SU-DHL-6 (cell line): ENCODE data around the gene SLC7A10.

Experiments used
- H2AFZ ChIP-seq: fragments of 200-600 bp; sonication (generic); 2 replicates; pipeline ENCODE4 v1.6.1; 2014; ENCODE audit warnings: low read depth, mild to moderate bottlenecking, moderate library complexity, mixed read lengths, antibody characterized with exemption, low read length; ENCODE audit not compliant: severe bottlenecking
- H3F3A ChIP-seq: fragments of 200-600 bp; shearing (Covaris generic); 2 replicates; pipeline ENCODE4 v1.6.0; 2016; ENCODE audit warnings: antibody characterized with exemption, mild to moderate bottlenecking; ENCODE audit not compliant: insufficient read depth
- H3K27ac ChIP-seq: fragments of 200-600 bp; sonication (generic); 2 replicates; pipeline ENCODE4 v1.5.1; 2016; ENCODE audit warnings: low read depth, mild to moderate bottlenecking, low read length, moderate library complexity, mixed read lengths
- H3K27me3 ChIP-seq: fragments of 200-600 bp; sonication (generic), shearing (Covaris generic); 2 replicates; pipeline ENCODE4 v1.6.0; 2014; ENCODE audit warnings: mild to moderate bottlenecking, low read length
- H3K36me3 ChIP-seq: fragments of 200-600 bp; sonication (generic); 2 replicates; pipeline ENCODE4 v1.6.1; 2014; ENCODE audit warnings: mild to moderate bottlenecking, low read length, mixed read lengths
- H3K4me2 ChIP-seq: fragments of 300-600, 200-600 bp; shearing (Covaris generic), sonication (generic); 2 replicates; pipeline ENCODE4 v1.6.0; 2014; ENCODE audit warnings: low read length, low read depth, mild to moderate bottlenecking; ENCODE audit not compliant: poor library complexity, severe bottlenecking
- H3K4me3 ChIP-seq: fragments of 200-600 bp; sonication (generic); 2 replicates; pipeline ENCODE4 v1.5.1; 2014; ENCODE audit warnings: antibody characterized with exemption, low read length, mild to moderate bottlenecking, mixed read lengths; ENCODE audit not compliant: insufficient read depth, poor library complexity, severe bottlenecking
- H3K79me2 ChIP-seq: fragments of 200-600 bp; sonication (generic); 2 replicates; pipeline ENCODE4 v1.6.1; 2014; ENCODE audit warnings: mild to moderate bottlenecking, low read length, moderate library complexity; ENCODE audit not compliant: insufficient read depth
- H3K9ac ChIP-seq: fragments of 200-600 bp; sonication (generic); 2 replicates; pipeline ENCODE4 v1.7.0; 2014; ENCODE audit warnings: mild to moderate bottlenecking, low read length
- H3K9me2 ChIP-seq: fragments of 200-600 bp; sonication (generic); replicated peaks from 2 replicates; pipeline ENCODE4 v1.6.1; 2014; ENCODE audit warnings: low read length; ENCODE audit not compliant: insufficient read depth
- H3K9me3 ChIP-seq: fragments of 200-600 bp; sonication (generic); 2 replicates; pipeline ENCODE4 v1.6.1; 2014; ENCODE audit warnings: low read length, mixed read lengths; ENCODE audit not compliant: insufficient read depth
- H4K20me1 ChIP-seq: fragments of 200-600 bp; sonication (generic); 2 replicates; pipeline ENCODE4 v1.6.1; 2014; ENCODE audit warnings: low read depth, mild to moderate bottlenecking, antibody characterized with exemption, low read length, moderate library complexity, mixed read lengths
- EZH2phosphoT487 ChIP-seq: fragments of 200-600 bp; sonication (generic), shearing (Covaris generic); conservative IDR thresholded peaks from 2 replicates; pipeline ENCODE4 v1.6.1; 2018; ENCODE audit warnings: mild to moderate bottlenecking, antibody characterized with exemption, low read length, moderate library complexity, mixed read lengths
- TF ChIP-seq, protein P1 (sequence below): fragments of 200-600 bp; sonication (generic); IDR thresholded peaks from one replicate; pipeline ENCODE4 v1.5.1; 2017; ENCODE audit warnings: antibody characterized with exemption, mild to moderate bottlenecking, low read length, moderate library complexity; ENCODE audit not compliant: insufficient read depth, poor library complexity, severe bottlenecking

The SLC7A10 gene

DNA sequence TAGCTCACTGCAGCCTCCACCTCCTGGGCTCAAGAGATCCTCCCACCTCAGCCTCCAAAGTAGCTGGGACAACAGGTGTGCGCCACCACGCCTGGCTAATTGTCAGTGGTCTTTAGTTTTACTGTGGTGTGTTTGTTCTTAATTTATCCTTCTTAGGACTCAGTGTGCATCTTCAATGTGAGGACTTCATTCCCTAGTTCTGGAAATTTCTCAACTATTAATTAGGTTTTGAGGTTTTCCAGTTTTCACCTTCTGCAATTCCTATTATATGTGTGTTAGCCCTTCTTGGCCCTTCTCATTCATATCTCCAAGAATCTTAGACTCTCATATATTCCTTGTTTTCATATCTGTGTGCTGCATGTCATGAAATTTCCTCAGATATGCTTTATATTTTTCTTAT is 32.2 kb upstream of the SLC7A10 start:
- Histone ChIP-seq H3K27me3 (no peaks in the 10 kb centered on the region), H3K9me2 (no peaks in the 10 kb centered on the region), H3K9ac (no peak overlapping the region), H3K4me2 (no peak overlapping the region), H2AFZ (no peak overlapping the region), H3F3A (no peaks in the 10 kb centered on the region), H3K4me3 (no peak overlapping the region), H3K27ac (no peak overlapping the region), H3K36me3 (no peaks in the 10 kb centered on the region), H4K20me1 (no peaks in the 10 kb centered on the region), H3K79me2 (no peaks in the 10 kb centered on the region), H3K9me3 (no peaks in the 10 kb centered on the region)
- TF ChIP-seq EZH2phosphoT487 = no peak
- TF ChIP-seq, protein P1, sequence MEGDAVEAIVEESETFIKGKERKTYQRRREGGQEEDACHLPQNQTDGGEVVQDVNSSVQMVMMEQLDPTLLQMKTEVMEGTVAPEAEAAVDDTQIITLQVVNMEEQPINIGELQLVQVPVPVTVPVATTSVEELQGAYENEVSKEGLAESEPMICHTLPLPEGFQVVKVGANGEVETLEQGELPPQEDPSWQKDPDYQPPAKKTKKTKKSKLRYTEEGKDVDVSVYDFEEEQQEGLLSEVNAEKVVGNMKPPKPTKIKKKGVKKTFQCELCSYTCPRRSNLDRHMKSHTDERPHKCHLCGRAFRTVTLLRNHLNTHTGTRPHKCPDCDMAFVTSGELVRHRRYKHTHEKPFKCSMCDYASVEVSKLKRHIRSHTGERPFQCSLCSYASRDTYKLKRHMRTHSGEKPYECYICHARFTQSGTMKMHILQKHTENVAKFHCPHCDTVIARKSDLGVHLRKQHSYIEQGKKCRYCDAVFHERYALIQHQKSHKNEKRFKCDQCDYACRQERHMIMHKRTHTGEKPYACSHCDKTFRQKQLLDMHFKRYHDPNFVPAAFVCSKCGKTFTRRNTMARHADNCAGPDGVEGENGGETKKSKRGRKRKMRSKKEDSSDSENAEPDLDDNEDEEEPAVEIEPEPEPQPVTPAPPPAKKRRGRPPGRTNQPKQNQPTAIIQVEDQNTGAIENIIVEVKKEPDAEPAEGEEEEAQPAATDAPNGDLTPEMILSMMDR = no peak

DNA sequence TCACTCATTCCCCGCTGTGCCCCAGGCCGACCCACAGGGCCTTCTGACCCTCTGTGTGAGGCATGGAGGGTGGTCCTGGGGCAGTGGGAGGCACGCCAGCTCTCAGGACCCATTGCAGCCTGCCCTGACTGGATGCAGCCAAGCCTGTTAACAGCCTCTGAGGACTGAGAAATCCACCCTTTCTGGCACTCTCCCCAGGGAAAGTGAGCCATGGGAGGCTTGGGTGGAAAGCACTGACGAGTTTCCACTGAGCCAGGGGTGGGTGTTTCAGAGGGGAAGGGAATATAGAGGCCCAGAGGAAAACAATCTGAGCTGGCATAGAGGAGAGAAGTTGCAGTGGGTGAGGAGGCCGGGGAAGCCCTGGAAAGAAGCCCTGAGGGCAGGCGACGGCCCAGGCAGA is 30.6 kb upstream of the SLC7A10 start:
- no peak overlapping the region for H2AFZ ChIP-seq
- H3K9ac ChIP-seq = no peak overlapping the region
- no peaks in the 10 kb centered on the region for H3K27me3 ChIP-seq
- H3K9me3 ChIP-seq = no peaks in the 10 kb centered on the region
- TF ChIP-seq, protein P1 = no peak
- no peak for TF ChIP-seq EZH2phosphoT487
- H3K79me2 ChIP-seq = no peaks in the 10 kb centered on the region
- no peaks in the 10 kb centered on the region for H3F3A ChIP-seq
- no peak overlapping the region for H3K4me3 ChIP-seq
- no peak overlapping the region for H3K4me2 ChIP-seq
- H4K20me1 ChIP-seq = no peaks in the 10 kb centered on the region
- H3K9me2 ChIP-seq = no peaks in the 10 kb centered on the region
- H3K36me3 ChIP-seq = no peaks in the 10 kb centered on the region
- no peak overlapping the region for H3K27ac ChIP-seq

DNA sequence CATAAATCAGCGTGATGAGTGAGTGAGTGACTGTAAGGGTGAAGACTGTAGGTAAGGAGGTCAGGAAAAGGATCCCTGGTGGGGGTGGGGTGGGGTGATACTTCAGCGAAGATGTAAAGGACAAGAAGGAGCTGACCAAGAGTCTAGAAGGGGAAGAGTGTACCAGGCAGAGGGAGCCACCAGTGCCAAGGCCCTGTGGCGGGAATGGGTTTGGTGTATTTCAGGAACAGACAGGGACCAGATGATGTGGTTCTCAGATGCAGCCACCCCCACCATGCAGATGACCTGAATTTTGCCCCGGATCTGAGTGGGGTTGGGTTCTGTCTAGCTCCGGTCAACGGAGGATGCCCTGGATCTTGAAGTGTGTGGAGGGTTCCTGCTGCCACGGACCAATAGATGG is 30.1 kb upstream of the SLC7A10 start:
- Histone ChIP-seq H3K4me2 (no peak overlapping the region), H3K9me2 (no peaks in the 10 kb centered on the region), H3F3A (no peaks in the 10 kb centered on the region), H2AFZ (no peak overlapping the region), H3K9ac (no peak overlapping the region), H3K4me3 (no peak overlapping the region), H3K36me3 (no peaks in the 10 kb centered on the region), H3K27ac (no peak overlapping the region), H3K79me2 (no peaks in the 10 kb centered on the region), H4K20me1 (no peaks in the 10 kb centered on the region), H3K27me3 (no peaks in the 10 kb centered on the region), H3K9me3 (no peaks in the 10 kb centered on the region)
- TF ChIP-seq, protein P1 = no peak
- no peak for TF ChIP-seq EZH2phosphoT487
